NT2/D1 (cell line): ENCODE results near the gene FAM184B.

Source experiments
- DNase-seq: peaks from one replicate; pipeline ENCODE4 v3.0.0-alpha.2; 2011; ENCODE audit warnings: low read depth, low spot score
- H3K27me3 ChIP-seq: 2 replicates; pipeline ENCODE4 v1.6.0; 2011; ENCODE audit warnings: mild to moderate bottlenecking; ENCODE audit not compliant: insufficient read length, insufficient read depth
- H3K36me3 ChIP-seq: 2 replicates; pipeline ENCODE4 v1.6.1; 2011; ENCODE audit warnings: mild to moderate bottlenecking, low read length, mixed read lengths; ENCODE audit not compliant: insufficient read depth, insufficient read length
- H3K4me1 ChIP-seq: 2 replicates; pipeline ENCODE4 v1.5.1; 2011; ENCODE audit not compliant: insufficient read depth, insufficient read length
- H3K4me3 ChIP-seq: 2 replicates; pipeline ENCODE4 v1.5.1; 2011; ENCODE audit warnings: low read depth; ENCODE audit not compliant: insufficient read length
- H3K9ac ChIP-seq: 2 replicates; pipeline ENCODE4 v1.6.0; 2011; ENCODE audit warnings: low read depth; ENCODE audit not compliant: insufficient read length
- H3K9me3 ChIP-seq: 2 replicates; pipeline ENCODE4 v1.5.1; 2011; ENCODE audit warnings: mild to moderate bottlenecking, low read length; ENCODE audit not compliant: insufficient read depth
- SUZ12 ChIP-seq: IDR thresholded peaks from 2 replicates; pipeline ENCODE4 v1.6.1; 2011; ENCODE audit not compliant: insufficient read length, insufficient read depth; ENCODE audit errors: extremely low read depth
- YY1 ChIP-seq: IDR thresholded peaks from 2 replicates; pipeline ENCODE4 v1.6.1; 2011; ENCODE audit not compliant: insufficient read length, insufficient read depth
- ZNF274 ChIP-seq: IDR thresholded peaks from 2 replicates; pipeline ENCODE4 v1.6.1; 2011; ENCODE audit warnings: mild to moderate bottlenecking, low read depth, low read length

The FAM184B gene

GRCh38 chr4:17740702-17741101 is 40.7 kb downstream of the FAM184B start:
- TF ChIP-seq ZNF274 (no peak), SUZ12 (no peak), YY1 (no peak)
- no peak for DNase-seq
- H3K4me3 ChIP-seq = no peak overlapping the region
- no peaks in the 10 kb centered on the region for H3K4me1 ChIP-seq
- H3K27me3 ChIP-seq = no peaks in the 10 kb centered on the region
- no peak overlapping the region for H3K9ac ChIP-seq
- H3K36me3 ChIP-seq = no peaks in the 10 kb centered on the region
- no peaks in the 10 kb centered on the region for H3K9me3 ChIP-seq

- Histone ChIP-seq H3K9me3 (no peaks in the 10 kb centered on the region), H3K4me1 (no peaks in the 10 kb centered on the region), H3K27me3 (no peaks in the 10 kb centered on the region), H3K4me3 (no peak overlapping the region), H3K9ac (no peak overlapping the region), H3K36me3 (no peaks in the 10 kb centered on the region)
- TF ChIP-seq YY1 = no peak
- TF ChIP-seq SUZ12 = no peak
- TF ChIP-seq ZNF274 = no peak
- DNase-seq = no peak
Observed at GRCh38 chr4:17736484-17736883, 44.9 kb downstream of the FAM184B start.

GRCh38 chr4:17726911-17727310 is 54.5 kb downstream of the FAM184B start:
- Histone ChIP-seq H3K36me3 (no peaks in the 10 kb centered on the region), H3K9ac (no peak overlapping the region), H3K4me3 (no peak overlapping the region), H3K27me3 (no peaks in the 10 kb centered on the region), H3K9me3 (peaks cover 21% of the 10 kb centered on the region), H3K4me1 (no peaks in the 10 kb centered on the region)
- TF ChIP-seq ZNF274 (no peak), SUZ12 (no peak), YY1 (no peak)
- no peak for DNase-seq

GRCh38 chr4:17723648-17724047 is 57.8 kb downstream of the FAM184B start:
- TF ChIP-seq ZNF274 = no peak
- no peak for TF ChIP-seq SUZ12
- TF ChIP-seq YY1 = no peak
- H3K4me1 ChIP-seq = no peaks in the 10 kb centered on the region
- DNase-seq = no peak
- H3K9ac ChIP-seq = no peak overlapping the region
- no peaks in the 10 kb centered on the region for H3K36me3 ChIP-seq
- no peaks in the 10 kb centered on the region for H3K27me3 ChIP-seq
- H3K9me3 ChIP-seq = peaks cover 18% of the 10 kb centered on the region
- H3K4me3 ChIP-seq = no peak overlapping the region

- Histone ChIP-seq H3K4me1 (no peaks in the 10 kb centered on the region), H3K9me3 (peaks cover 6% of the 10 kb centered on the region; the same call in 1 of the 2 replicates), H3K4me3 (no peak overlapping the region), H3K27me3 (no peaks in the 10 kb centered on the region), H3K36me3 (no peaks in the 10 kb centered on the region), H3K9ac (no peak overlapping the region)
- DNase-seq = no peak
- TF ChIP-seq ZNF274 = no peak
- no peak for TF ChIP-seq YY1
- TF ChIP-seq SUZ12 = no peak
Observed at GRCh38 chr4:17722356-17722700, 59.1 kb downstream of the FAM184B start.

GRCh38 chr4:17721496-17722355 is 59.7 kb downstream of the FAM184B start:
- no peak overlapping the region for H3K9ac ChIP-seq
- H3K4me1 ChIP-seq = no peaks in the 10 kb centered on the region
- no peaks in the 10 kb centered on the region for H3K36me3 ChIP-seq
- H3K9me3 ChIP-seq = peaks cover under 1% of the 10 kb centered on the region; the same call in 1 of the 2 replicates
- no peak for DNase-seq
- TF ChIP-seq ZNF274 (no peak), YY1 (no peak), SUZ12 (no peak)
- H3K4me3 ChIP-seq = no peak overlapping the region
- H3K27me3 ChIP-seq = no peaks in the 10 kb centered on the region

GRCh38 chr4:17719106-17719505 is 62.3 kb downstream of the FAM184B start:
- H3K27me3 ChIP-seq = no peaks in the 10 kb centered on the region
- no peaks in the 10 kb centered on the region for H3K36me3 ChIP-seq
- TF ChIP-seq ZNF274 = no peak
- TF ChIP-seq YY1 = no peak
- no peak for TF ChIP-seq SUZ12
- H3K4me3 ChIP-seq = no peak overlapping the region
- no peak for DNase-seq
- H3K9me3 ChIP-seq = no peaks in the 10 kb centered on the region
- no peaks in the 10 kb centered on the region for H3K4me1 ChIP-seq
- no peak overlapping the region for H3K9ac ChIP-seq
